Ramos (cell line): Measurements from ENCODE around the gene GJA1.

Experiments used
- in situ Hi-C: fragments of 300-500 bp; cut with MboI; formaldehyde crosslinking; loops from one replicate; pipeline ENCODE4 v1.14.3; 2022; ENCODE audit warnings: low sequenced_read_pairs; ENCODE audit not compliant: unreplicated experiment

Gene GJA1

GRCh38 chr6:121482004-121482693 is 46.7 kb downstream of the GJA1 start:
- in situ Hi-C loops, result no loop called here

GRCh38 chr6:121482751-121483150 is 47.3 kb downstream of the GJA1 start:
- in situ Hi-C loops, result no loop called here

GRCh38 chr6:121485359-121485811 is 49.9 kb downstream of the GJA1 start:
- in situ Hi-C loops, result no loop called here

- in situ Hi-C loops, result no loop called here
These were observed 56.1 kb downstream of the GJA1 start for GRCh38 chr6:121491576-121491975.

GRCh38 chr6:121492536-121492935 is 57.1 kb downstream of the GJA1 start:
- in situ Hi-C loops, result no loop called here

- in situ Hi-C loops, result no loop called here
These were observed 62.5 kb downstream of the GJA1 start for GRCh38 chr6:121497970-121498375.

GRCh38 chr6:121498481-121499276 is 63.2 kb downstream of the GJA1 start:
- in situ Hi-C loops, result no loop called here
